Activated CD4-positive, alpha-beta T cell treated with anti-CD3 and anti-CD28 coated beads for 36 hours (primary cell): ENCODE data around the gene SPTBN2. TPM values are rescaled to one million over a fixed set of nuclear protein-coding genes. Genes with fewer than 3 reads are reported as not detected.

ENCODE experiments used
- ATAC-seq: fragments of 200-7000 bp; cut with Tn5 transposase; one replicate; pipeline ENCODE4 v1.10.0; 2021; ENCODE audit warnings: mild to moderate bottlenecking, moderate library complexity
- CTCF ChIA-PET: fragments of 350-600 bp; sonication (Branson Sonifier 250); formaldehyde crosslinking; loops from one replicate; lab custom pipeline; 2021; ENCODE audit warnings: antibody characterized with exemption; lab: Charles Lee
- POLR2A ChIA-PET: fragments of 350-600 bp; sonication (Branson Sonifier 250); formaldehyde crosslinking; loops from one replicate; lab custom pipeline; 2021; ENCODE audit warnings: antibody characterized with exemption, inconsistent platforms; lab: Charles Lee
- DNase-seq: peaks from one replicate; pipeline ENCODE4 v3.0.0-alpha.2; 2020
- H3K27ac Mint-ChIP-seq: one replicate; pipeline ENCODE4 v1.8.0; 2021; ENCODE audit warnings: mixed read lengths
- H3K27me3 Mint-ChIP-seq: one replicate; pipeline ENCODE4 v1.8.0; 2021; ENCODE audit warnings: mixed read lengths
- H3K36me3 Mint-ChIP-seq: one replicate; pipeline ENCODE4 v1.8.0; 2021; ENCODE audit warnings: low read depth, mixed read lengths
- H3K4me1 Mint-ChIP-seq: one replicate; pipeline ENCODE4 v1.8.0; 2021; ENCODE audit warnings: mixed read lengths
- H3K4me3 Mint-ChIP-seq: one replicate; pipeline ENCODE4 v1.8.0; 2021; ENCODE audit warnings: mild to moderate bottlenecking, moderate library complexity, mixed read lengths
- H3K9me3 Mint-ChIP-seq: one replicate; pipeline ENCODE4 v1.8.0; 2021; ENCODE audit warnings: low read depth, mixed read lengths
- intact Hi-C, 2 experiments: fragments of 100-400 bp; cut with DNase I in 1 of 2; cut with micrococcal nuclease in 1 of 2; formaldehyde crosslinking; loops; one replicate each; pipeline versions ENCODE4 v1.14.2 to v1.15.1; 2022 to 2024; cut with DNase I, micrococcal nuclease
- total RNA-seq, 2 experiments: library from RNA; stranded (reverse); gene quantifications; one replicate each; pipeline ENCODE4 v1.2.3, GENCODE V29; 2021

Gene SPTBN2
- total RNA-seq, 2 experiments from 2014 or later, result 1.3 to 1.6 TPM

- Mint-ChIP-seq H3K9me3 (no peaks in the 10 kb centered on the region), H3K4me1 (peaks cover 9% of the 10 kb centered on the region), H3K36me3 (no peaks in the 10 kb centered on the region), H3K27me3 (peaks cover 22% of the 10 kb centered on the region), H3K27ac (no peak overlapping the region), H3K4me3 (no peak overlapping the region)
- intact Hi-C loops, result no loop called here
- DNase-seq (no peak), ATAC-seq (no peak)
- ChIA-PET CTCF (interaction anchor here (0.6 to 2.1 kb wide), 2 partner anchors 10 to 124 kb away, joined by 3 to 5 read pairs; no protein-coding TSS in a partner anchor), POLR2A (no interaction called here)
These were observed 13.5 kb downstream of the SPTBN2 start for GRCh38 chr11:66715346-66716085.

GRCh38 chr11:66713746-66714480 is 15.1 kb downstream of the SPTBN2 start:
- no peak overlapping the region for H3K27ac Mint-ChIP-seq
- no peak overlapping the region for H3K4me3 Mint-ChIP-seq
- DNase-seq (no peak), ATAC-seq (no peak)
- intact Hi-C loops, result no loop called here
- ChIA-PET POLR2A (no interaction called here), CTCF (interaction anchor here (0.6 kb wide), 1 partner anchor 295 kb away, joined by 3 read pairs; no protein-coding TSS in a partner anchor)
- no peaks in the 10 kb centered on the region for H3K4me1 Mint-ChIP-seq
- no peaks in the 10 kb centered on the region for H3K9me3 Mint-ChIP-seq
- no peaks in the 10 kb centered on the region for H3K36me3 Mint-ChIP-seq
- H3K27me3 Mint-ChIP-seq, result peaks cover 14% of the 10 kb centered on the region

GRCh38 chr11:66710384-66710930 is 18.6 kb downstream of the SPTBN2 start:
- ChIA-PET POLR2A (no interaction called here), CTCF (interaction anchor here (0.9 kb wide), 1 partner anchor 141 kb away, joined by 4 read pairs; no protein-coding TSS in a partner anchor)
- Mint-ChIP-seq H3K9me3 (no peaks in the 10 kb centered on the region), H3K4me1 (no peaks in the 10 kb centered on the region), H3K27me3 (peaks cover 10% of the 10 kb centered on the region), H3K36me3 (no peaks in the 10 kb centered on the region), H3K4me3 (no peak overlapping the region), H3K27ac (no peak overlapping the region)
- ATAC-seq (no peak), DNase-seq (no peak)
- intact Hi-C loops, result no loop called here

GRCh38 chr11:66708701-66709100 is 20.3 kb downstream of the SPTBN2 start:
- Mint-ChIP-seq H3K4me1 (no peaks in the 10 kb centered on the region), H3K27ac (no peak overlapping the region), H3K36me3 (no peaks in the 10 kb centered on the region), H3K9me3 (no peaks in the 10 kb centered on the region), H3K4me3 (no peak overlapping the region), H3K27me3 (peaks cover 4% of the 10 kb centered on the region)
- ATAC-seq, result no peak
- no peak for DNase-seq
- CTCF ChIA-PET, result no interaction called here
- POLR2A ChIA-PET, result no interaction called here
- intact Hi-C loops, result no loop called here

- no peak for DNase-seq
- intact Hi-C loops, result no loop called here
- POLR2A ChIA-PET, result no interaction called here
- H3K4me3 Mint-ChIP-seq, result no peak overlapping the region
- H3K9me3 Mint-ChIP-seq, result no peaks in the 10 kb centered on the region
- H3K27ac Mint-ChIP-seq, result no peak overlapping the region
- no peaks in the 10 kb centered on the region for H3K36me3 Mint-ChIP-seq
- no peaks in the 10 kb centered on the region for H3K4me1 Mint-ChIP-seq
- CTCF ChIA-PET, result no interaction called here
- no peak for ATAC-seq
- no peaks in the 10 kb centered on the region for H3K27me3 Mint-ChIP-seq
These were observed 20.9 kb downstream of the SPTBN2 start for GRCh38 chr11:66708094-66708493.

GRCh38 chr11:66707486-66707885 is 21.5 kb downstream of the SPTBN2 start:
- Mint-ChIP-seq H3K4me1 (no peaks in the 10 kb centered on the region), H3K27me3 (no peaks in the 10 kb centered on the region), H3K4me3 (no peak overlapping the region), H3K27ac (no peak overlapping the region), H3K9me3 (no peaks in the 10 kb centered on the region), H3K36me3 (no peaks in the 10 kb centered on the region)
- ATAC-seq (no peak), DNase-seq (no peak)
- ChIA-PET POLR2A (no interaction called here), CTCF (no interaction called here)
- intact Hi-C loops, result no loop called here

- Mint-ChIP-seq H3K36me3 (no peaks in the 10 kb centered on the region), H3K4me1 (no peaks in the 10 kb centered on the region), H3K27me3 (no peaks in the 10 kb centered on the region), H3K9me3 (no peaks in the 10 kb centered on the region), H3K4me3 (no peak overlapping the region), H3K27ac (no peak overlapping the region)
- ChIA-PET CTCF (interaction anchor here (0.8 kb wide), 1 partner anchor 29 kb away, joined by 3 read pairs; the partner anchor contains the start of gene RBM4B), POLR2A (no interaction called here)
- ATAC-seq, result no peak
- intact Hi-C loops, result no loop called here
- no peak for DNase-seq
These were observed 22.0 kb downstream of the SPTBN2 start for GRCh38 chr11:66706989-66707388.

- no peak overlapping the region for H3K4me3 Mint-ChIP-seq
- peaks cover 3% of the 10 kb centered on the region for H3K4me1 Mint-ChIP-seq
- CTCF ChIA-PET, result interaction anchor here (0.6 kb wide), 1 partner anchor 128 kb away, joined by 3 read pairs; no protein-coding TSS in a partner anchor
- DNase-seq (no peak), ATAC-seq (no peak)
- H3K36me3 Mint-ChIP-seq, result no peaks in the 10 kb centered on the region
- H3K27ac Mint-ChIP-seq, result no peak overlapping the region
- H3K27me3 Mint-ChIP-seq, result no peaks in the 10 kb centered on the region
- POLR2A ChIA-PET, result no interaction called here
- no peaks in the 10 kb centered on the region for H3K9me3 Mint-ChIP-seq
- intact Hi-C loops, result no loop called here
These were observed 23.3 kb downstream of the SPTBN2 start for GRCh38 chr11:66705587-66706335.

- ChIA-PET CTCF (no interaction called here), POLR2A (no interaction called here)
- Mint-ChIP-seq H3K27me3 (no peaks in the 10 kb centered on the region), H3K9me3 (no peaks in the 10 kb centered on the region), H3K27ac (no peak overlapping the region), H3K4me1 (peaks cover 3% of the 10 kb centered on the region), H3K36me3 (no peaks in the 10 kb centered on the region), H3K4me3 (no peak overlapping the region)
- no peak for ATAC-seq
- intact Hi-C loops, result no loop called here
- DNase-seq, result no peak
These were observed 24.2 kb downstream of the SPTBN2 start for GRCh38 chr11:66704659-66705360.

- ATAC-seq (peak; percentile 23), DNase-seq (peak; percentile 57)
- H3K9me3 Mint-ChIP-seq, result no peaks in the 10 kb centered on the region
- POLR2A ChIA-PET, result no interaction called here
- CTCF ChIA-PET, result interaction anchor here (0.7 to 1.2 kb wide), 2 partner anchors 28 to 133 kb away, joined by 3 to 4 read pairs; no protein-coding TSS in a partner anchor
- H3K36me3 Mint-ChIP-seq, result no peaks in the 10 kb centered on the region
- intact Hi-C loops, result no loop called here
- no peaks in the 10 kb centered on the region for H3K27me3 Mint-ChIP-seq
- H3K4me3 Mint-ChIP-seq, result no peak overlapping the region
- peaks cover 3% of the 10 kb centered on the region for H3K4me1 Mint-ChIP-seq
- no peak overlapping the region for H3K27ac Mint-ChIP-seq
These were observed 27.4 kb downstream of the SPTBN2 start for GRCh38 chr11:66701432-66702240.
